HL-60 (cell line): ENCODE results near the gene CAMTA1.

Experiments used
- DNase-seq, 2 experiments: peaks; one replicate each; pipeline ENCODE4 v3.0.0-alpha.2; 2010 to 2020; ENCODE audit warnings: low read depth in 1 of 2, low spot score in 1 of 2
- H3K27ac ChIP-seq: fragments of 250-450 bp; sonication (Bioruptor Pico); replicated peaks from 2 replicates; pipeline ENCODE4 v1.5.1; 2020; ENCODE audit warnings: mild to moderate bottlenecking, moderate library complexity
- H3K27me3 ChIP-seq: fragments of 250-450 bp; sonication (Bioruptor Pico); 2 replicates; pipeline ENCODE4 v1.5.1; 2021; ENCODE audit warnings: mild to moderate bottlenecking, moderate library complexity; ENCODE audit not compliant: insufficient read depth, poor library complexity, severe bottlenecking
- H3K4me3 ChIP-seq: replicated peaks from 2 replicates; pipeline ENCODE4 v1.5.1; 2011; ENCODE audit warnings: mild to moderate bottlenecking, control low read depth, low read length; ENCODE audit not compliant: insufficient read depth
- CTCF ChIP-seq: IDR thresholded peaks from one replicate; pipeline ENCODE4 v1.5.1; 2011; ENCODE audit warnings: low read length, control low read depth, inconsistent platforms; ENCODE audit not compliant: insufficient read depth
- GABPA ChIP-seq: IDR thresholded peaks from 2 replicates; pipeline ENCODE4 v1.6.1; 2012; ENCODE audit warnings: low read depth
- POLR2AphosphoS5 ChIP-seq: IDR thresholded peaks from 2 replicates; pipeline ENCODE4 v1.6.1; 2012; ENCODE audit warnings: low read depth
- REST ChIP-seq: IDR thresholded peaks from 2 replicates; pipeline ENCODE4 v1.6.1; 2012; ENCODE audit warnings: low read depth; ENCODE audit not compliant: insufficient replicate concordance
- SPI1 ChIP-seq: IDR thresholded peaks from 2 replicates; pipeline ENCODE4 v1.6.1; 2012; ENCODE audit warnings: low read depth, mild to moderate bottlenecking, borderline replicate concordance

CAMTA1 gene

GRCh38 chr1:7455796-7456721 lies 670.8 kb downstream of the CAMTA1 start:
- no peaks in the 10 kb centered on the region for H3K27me3 ChIP-seq
- no peak overlapping the region for H3K27ac ChIP-seq
- DNase-seq = no peak
- H3K4me3 ChIP-seq = no peak overlapping the region
- TF ChIP-seq SPI1 (no peak), POLR2AphosphoS5 (no peak), GABPA (no peak), CTCF (no peak), REST (no peak)

- TF ChIP-seq CTCF = no peak
- no peak for TF ChIP-seq REST
- no peak for TF ChIP-seq POLR2AphosphoS5
- TF ChIP-seq GABPA = no peak
- no peak for TF ChIP-seq SPI1
- no peak for DNase-seq
- no peak overlapping the region for H3K4me3 ChIP-seq
- no peaks in the 10 kb centered on the region for H3K27me3 ChIP-seq
- no peak overlapping the region for H3K27ac ChIP-seq
Measured at GRCh38 chr1:7456722-7457082, 671.4 kb downstream of the CAMTA1 start.

GRCh38 chr1:7457811-7458210 lies 672.6 kb downstream of the CAMTA1 start:
- TF ChIP-seq REST (no peak), CTCF (no peak), POLR2AphosphoS5 (no peak), GABPA (no peak), SPI1 (no peak)
- H3K27ac ChIP-seq = no peak overlapping the region
- no peak for DNase-seq
- H3K27me3 ChIP-seq = no peaks in the 10 kb centered on the region
- no peak overlapping the region for H3K4me3 ChIP-seq
